HepG2 (cell line): ENCODE data around the gene NFATC3. TPM values are rescaled to one million over a fixed set of nuclear protein-coding genes. Genes with fewer than 3 reads are reported as not detected.

Experiments
- ATF2 ChIP-seq: sonication (generic); formaldehyde crosslinking; IDR thresholded peaks from 2 replicates; pipeline ENCODE4 v1.4.0; 2020; ENCODE audit warnings: missing genetic modification reagents
- ESRRA ChIP-seq: sonication (generic); formaldehyde crosslinking; IDR thresholded peaks from 2 replicates; pipeline ENCODE4 v1.5.1; 2020; ENCODE audit warnings: mild to moderate bottlenecking, low read depth, missing genetic modification reagents
- ETS1 ChIP-seq: sonication (generic); formaldehyde crosslinking; IDR thresholded peaks from 2 replicates; pipeline ENCODE4 v1.4.0; 2020; ENCODE audit warnings: missing genetic modification reagents
- FLYWCH1 ChIP-seq: sonication (generic); formaldehyde crosslinking; IDR thresholded peaks from 2 replicates; pipeline ENCODE4 v1.8.1; 2023; ENCODE audit warnings: mild to moderate bottlenecking, missing genetic modification reagents
- GABPB1 ChIP-seq: IDR thresholded peaks from 2 replicates; pipeline ENCODE4 v1.6.1; 2016; ENCODE audit warnings: mild to moderate bottlenecking, missing genetic modification reagents, moderate library complexity, missing compliant biosample characterization
- HOXA3 ChIP-seq: sonication (generic); formaldehyde crosslinking; IDR thresholded peaks from 2 replicates; pipeline ENCODE4 v1.5.0; 2020; ENCODE audit warnings: missing genetic modification reagents
- KDM5B ChIP-seq: sonication (generic); formaldehyde crosslinking; IDR thresholded peaks from 2 replicates; pipeline ENCODE4 v1.4.0; 2020; ENCODE audit warnings: missing genetic modification reagents, mild to moderate bottlenecking, borderline replicate concordance
- MNT ChIP-seq: fragments of 450-650 bp; IDR thresholded peaks from 2 replicates; pipeline ENCODE4 v1.6.1; 2016
- MYC ChIP-seq: sonication (generic); formaldehyde crosslinking; IDR thresholded peaks from 2 replicates; pipeline ENCODE4 v1.9.0; 2021; ENCODE audit warnings: missing genetic modification reagents, borderline replicate concordance
- NFIB ChIP-seq: sonication (generic); formaldehyde crosslinking; IDR thresholded peaks from 2 replicates; pipeline ENCODE4 v1.9.0; 2021; ENCODE audit warnings: missing genetic modification reagents, mild to moderate bottlenecking, borderline replicate concordance
- RAD51 ChIP-seq: fragments of 450-650 bp; IDR thresholded peaks from 2 replicates; pipeline ENCODE4 v1.6.1; 2016; ENCODE audit warnings: borderline replicate concordance
- RFXANK ChIP-seq: IDR thresholded peaks from 2 replicates; pipeline ENCODE4 v1.6.1; 2016
- YEATS2 ChIP-seq: sonication (generic); formaldehyde crosslinking; IDR thresholded peaks from 2 replicates; pipeline ENCODE4 v1.4.0; 2020; ENCODE audit warnings: missing genetic modification reagents, borderline replicate concordance
- ZBTB33 ChIP-seq: sonication (generic); formaldehyde crosslinking; IDR thresholded peaks from 2 replicates; pipeline ENCODE4 v1.4.0; 2020; ENCODE audit warnings: missing genetic modification reagents
- ZFP90 ChIP-seq: sonication (generic); formaldehyde crosslinking; IDR thresholded peaks from 2 replicates; pipeline ENCODE4 v1.8.0; 2022; ENCODE audit warnings: missing genetic modification reagents, mild to moderate bottlenecking, inconsistent platforms, borderline replicate concordance
- ZFYVE20 ChIP-seq: sonication (generic); formaldehyde crosslinking; IDR thresholded peaks from 2 replicates; pipeline ENCODE4 v1.8.0; 2023; ENCODE audit warnings: low read depth, mild to moderate bottlenecking, moderate library complexity, missing genetic modification reagents, borderline replicate concordance
- ZNF20 ChIP-seq: sonication (generic); formaldehyde crosslinking; IDR thresholded peaks from 2 replicates; pipeline ENCODE4 v1.4.0; 2020; ENCODE audit warnings: mild to moderate bottlenecking, moderate library complexity, missing genetic modification reagents
- ZNF207 ChIP-seq: fragments of 450-650 bp; IDR thresholded peaks from 2 replicates; pipeline ENCODE4 v1.6.1; 2016; ENCODE audit warnings: antibody characterized with exemption, borderline replicate concordance
- ZNF253 ChIP-seq: sonication (generic); formaldehyde crosslinking; IDR thresholded peaks from 2 replicates; pipeline ENCODE4 v1.8.0; 2022; ENCODE audit warnings: mild to moderate bottlenecking, missing genetic modification reagents, borderline replicate concordance
- ZNF503 ChIP-seq: sonication (generic); formaldehyde crosslinking; IDR thresholded peaks from 2 replicates; pipeline ENCODE4 v1.4.0; 2020; ENCODE audit warnings: missing genetic modification reagents
- polyA plus RNA-seq, 8 experiments: library from polyadenylated mRNA; depleted of rRNA in 3 of 8; stranded (reverse) in 7 of 8; unstranded in 1 of 8; fragments of >200 nt; fragmentation: Illumina TruSeq in 4 of 8; extraction: Trizol in 4 of 8; gene quantifications; 2 replicates each; pipeline versions ENCODE4 v1.2.1 to v1.2.3, GENCODE V29; 2011 to 2016; ENCODE audit warnings: low read depth in 4 of 8, missing spikeins in 1 of 8, mixed read lengths in 1 of 8; ENCODE audit not compliant: insufficient read depth in 1 of 8
- total RNA-seq, 5 experiments: library from RNA; depleted of rRNA; stranded (reverse); fragments of >200 nt; fragmentation: Illumina TruSeq; extraction: Trizol; gene quantifications; 2 replicates each; pipeline ENCODE4 v1.2.3, GENCODE V29; 2016; ENCODE audit warnings: low read depth in 1 of 5

NFATC3 gene
- total and polyA plus RNA-seq, 2 of the 13 experiments (the other 11 are each of a cell fraction or from before 2014, with no cell fraction given): 52.6 to 62.7 TPM

- TF ChIP-seq ZNF503 (CRISPR knock-in tag) (no peak), ATF2 (CRISPR knock-in tag) (peak; percentile 69), ETS1 (no peak), ZNF253 (CRISPR knock-in tag) (0 out of 2 replicates have a peak, but pooled peaks have one; percentile 77), HOXA3 (CRISPR knock-in tag) (peak; percentile 78), ESRRA (CRISPR knock-in tag) (0 out of 2 replicates have a peak, but pooled peaks have one; percentile 45), KDM5B (CRISPR knock-in tag) (peak; percentile 71; the same call in 1 of the 2 replicates), MYC (peak; percentile 95), YEATS2 (peak; percentile 42; the same call in 1 of the 2 replicates), ZNF20 (CRISPR knock-in tag) (no peak), NFIB (CRISPR knock-in tag) (no peak), RFXANK (CRISPR knock-in tag) (0 out of 2 replicates have a peak, but pooled peaks have one; percentile 66), FLYWCH1 (CRISPR knock-in tag) (no peak), ZFP90 (0 out of 2 replicates have a peak, but pooled peaks have one; percentile 38), ZNF207 (no peak), GABPB1 (CRISPR knock-in tag) (peak; percentile 69), RAD51 (no peak), ZFYVE20 (no peak), ZBTB33 (CRISPR knock-in tag) (peak; percentile 80), MNT (peak; percentile 66)
Observed at GRCh38 chr16:68257906-68258800, 173.0 kb downstream of the NFATC3 start (continued).
